Astrocyte (in vitro differentiated cells and primary cell): ENCODE measurements around the gene POLR2J2.
"Not testable (repeated sequence)": the region's sequence is repeated elsewhere in the genome, so short reads cannot be mapped to it uniquely, and the experiment has no call there.

Experiments
- CTCF ChIP-seq: IDR thresholded peaks from 2 replicates; pipeline ENCODE4 v1.5.1; 2011; ENCODE audit warnings: low read depth, mild to moderate bottlenecking, inconsistent platforms, low read length, moderate library complexity; ENCODE audit not compliant: insufficient read depth
- EZH2 ChIP-seq: IDR thresholded peaks from 2 replicates; pipeline ENCODE4 v1.6.1; 2012; ENCODE audit warnings: mild to moderate bottlenecking, low read length, inconsistent platforms; ENCODE audit not compliant: insufficient read depth

GRCh38 chr7:102713011-102713690 lies 41.7 kb upstream of the POLR2J2 start:
- TF ChIP-seq CTCF, EZH2: not testable (repeated sequence)
